HG03280 (cell line): Measurements from ENCODE around the gene CDK13.

Source experiments
- ATAC-seq: cut with Tn5 transposase; IDR thresholded peaks from one replicate; pipeline ENCODE4 v1.9.1; 2021; ENCODE audit warnings: mild to moderate bottlenecking, moderate library complexity; ENCODE audit not compliant: unreplicated experiment

CDK13 gene

DNA sequence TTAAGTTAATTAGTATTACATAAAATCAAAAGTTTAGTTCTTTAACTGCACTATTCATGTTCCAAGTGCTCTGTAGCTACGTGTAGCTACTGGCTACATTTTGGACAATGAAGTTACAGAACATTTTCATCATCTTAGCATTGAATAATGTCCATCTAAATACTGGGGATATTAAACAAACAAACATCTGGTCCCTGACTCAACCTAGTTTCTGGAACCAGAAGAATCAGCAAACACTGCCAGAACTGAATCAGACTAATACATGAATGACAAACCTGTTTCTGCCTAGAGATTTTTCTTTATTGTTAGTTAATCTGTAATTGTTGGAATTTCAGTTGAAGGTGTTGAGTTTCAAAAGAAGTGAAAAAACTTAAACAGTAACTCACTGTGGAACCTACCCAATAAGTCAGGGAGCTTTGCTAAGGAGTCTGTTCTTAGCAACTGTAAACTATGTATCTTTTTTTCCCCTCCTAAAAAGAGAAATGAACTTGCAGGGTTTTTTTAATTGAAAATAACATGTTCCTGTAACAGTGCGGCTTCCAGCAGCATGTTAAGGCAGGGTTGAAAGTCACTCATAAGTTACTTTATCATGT is 58.3 kb downstream of the CDK13 start:
- ATAC-seq: no peak

DNA sequence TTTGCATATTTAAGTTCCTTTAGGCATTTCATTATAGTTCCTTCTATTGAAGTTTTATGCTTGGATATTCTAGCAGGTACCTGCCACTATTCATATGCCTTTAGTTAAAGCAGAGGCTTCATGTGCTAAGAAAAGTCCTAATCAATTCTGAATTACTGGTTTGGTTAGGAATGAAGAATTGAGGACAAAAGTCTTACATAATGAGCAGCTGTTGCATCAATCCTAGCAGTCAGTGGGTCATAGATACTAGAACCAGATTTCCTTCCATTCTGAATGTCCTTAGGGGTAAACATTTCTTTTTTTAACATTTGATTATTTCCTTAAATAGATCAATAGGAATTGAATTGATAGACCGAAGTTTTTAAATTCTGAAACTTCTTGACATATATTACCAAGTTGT is 59.2 kb downstream of the CDK13 start:
- no peak for ATAC-seq

DNA sequence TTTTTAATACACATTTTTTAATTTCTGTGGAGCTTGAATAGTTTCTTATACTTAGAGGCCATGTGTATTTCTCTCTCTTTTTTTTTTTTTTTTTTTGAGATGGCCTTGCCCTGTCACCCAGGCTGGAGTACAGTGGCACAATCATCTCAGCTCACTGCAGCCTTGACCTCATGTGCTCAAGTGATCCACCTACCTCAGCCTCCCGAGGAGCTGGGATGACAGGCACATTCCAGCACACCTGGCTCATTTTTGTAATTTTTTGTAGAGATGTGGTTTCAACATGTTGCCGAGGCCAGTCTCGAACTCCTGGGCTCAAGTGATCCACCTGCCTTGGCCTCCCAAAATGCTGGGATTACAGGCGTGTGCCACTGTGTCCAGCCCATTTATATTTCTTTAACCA is 64.3 kb downstream of the CDK13 start:
- ATAC-seq: no peak

DNA sequence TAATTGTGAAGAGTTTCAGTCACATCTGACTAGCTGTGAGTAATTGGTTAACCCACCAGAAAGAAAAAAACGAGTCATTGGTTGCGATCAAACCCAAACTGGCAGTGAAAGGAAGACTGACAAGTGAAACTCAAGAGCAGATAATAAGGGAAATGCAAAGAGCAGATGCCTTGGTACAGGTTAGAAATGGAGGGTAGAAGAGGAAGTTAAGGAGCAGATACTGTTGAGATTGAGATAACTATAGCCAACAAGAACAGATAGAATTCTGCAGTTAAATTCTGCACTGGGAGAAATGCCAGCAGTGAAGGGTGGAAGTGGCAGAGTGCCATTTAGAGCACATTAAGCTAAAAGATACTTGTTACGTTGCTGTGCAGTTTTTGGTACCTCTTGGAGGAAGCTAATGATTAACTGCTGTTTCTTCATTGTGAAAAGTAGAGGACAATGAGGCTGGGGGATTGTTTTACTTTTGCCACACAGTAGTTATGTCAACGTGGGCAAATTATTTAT is 65.8 kb downstream of the CDK13 start:
- ATAC-seq: peak; percentile 67

DNA sequence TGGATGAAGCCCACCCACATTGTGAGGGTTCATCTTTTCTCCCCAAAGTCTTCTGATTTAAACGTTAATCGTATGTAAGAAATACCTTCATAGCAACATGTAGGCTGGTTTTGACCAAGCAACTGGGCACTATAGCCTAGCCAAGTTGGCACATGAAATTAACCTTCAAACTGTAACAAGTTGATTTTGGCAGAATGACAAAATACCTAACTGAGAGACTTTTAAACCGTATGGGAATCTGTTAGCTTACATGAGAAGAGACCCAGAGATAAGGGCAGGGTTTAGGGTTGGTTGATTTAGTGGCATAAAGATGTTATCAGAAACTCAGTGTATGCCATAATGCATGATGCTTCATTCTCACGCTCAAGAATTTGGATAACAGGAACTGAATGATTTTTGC is 69.5 kb downstream of the CDK13 start:
- ATAC-seq: no peak

DNA sequence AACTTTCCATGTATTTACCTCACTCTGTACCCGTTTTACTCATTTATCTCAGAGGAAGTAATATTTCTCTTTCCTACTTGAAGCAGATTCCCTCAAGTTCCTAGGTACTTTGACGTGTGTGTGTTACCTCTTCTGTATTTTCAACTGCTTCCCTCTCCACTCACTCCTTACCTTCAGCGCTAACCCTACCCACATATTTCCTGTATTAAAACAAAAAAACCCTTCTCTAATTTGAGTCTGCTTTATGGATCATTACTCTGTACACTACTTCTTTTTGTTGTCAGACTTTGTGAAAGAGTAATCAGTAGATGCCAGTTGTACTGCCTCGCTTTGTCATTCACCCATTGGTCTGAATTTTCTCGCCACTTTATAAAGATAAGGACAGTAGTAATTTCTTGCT is 74.0 kb downstream of the CDK13 start:
- no peak for ATAC-seq

DNA sequence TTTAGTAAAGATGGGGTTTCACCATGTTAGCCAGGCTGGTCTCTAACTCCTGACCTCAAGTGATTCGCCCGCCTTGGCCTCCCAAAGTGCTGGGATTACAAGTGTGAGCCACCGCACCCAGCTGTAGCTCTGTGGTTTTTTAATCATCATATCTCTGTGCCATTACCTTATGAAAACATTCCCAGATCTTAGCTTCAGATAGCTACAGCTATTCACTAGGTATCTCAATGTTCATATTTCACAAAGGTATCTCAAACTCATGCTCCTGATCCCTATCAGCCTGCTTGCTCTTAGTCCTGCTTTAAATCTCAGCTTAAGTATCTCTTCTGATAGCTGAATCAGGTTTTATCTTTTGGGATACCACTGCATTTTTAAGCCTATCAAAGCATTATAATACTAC is 74.8 kb downstream of the CDK13 start:
- no peak for ATAC-seq

DNA sequence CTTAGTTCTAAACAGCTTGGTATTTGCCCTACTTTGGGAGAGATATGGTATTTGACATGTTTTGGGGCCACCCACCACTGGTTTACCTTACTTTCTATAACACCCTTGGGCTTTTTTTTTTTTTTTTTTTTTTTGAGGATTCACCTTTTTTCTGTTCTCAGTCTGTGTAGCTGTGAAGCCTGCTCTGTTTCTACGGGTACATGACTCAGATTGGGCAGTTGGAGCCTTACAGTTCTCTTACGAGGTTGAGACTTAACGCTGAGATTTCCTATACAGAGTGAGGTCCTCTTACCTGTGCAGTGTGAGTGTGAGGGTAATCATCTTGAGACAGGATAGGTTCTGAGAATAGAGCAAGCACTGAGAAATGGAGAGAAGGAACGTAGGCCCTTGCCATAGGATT is 77.5 kb downstream of the CDK13 start:
- no peak for ATAC-seq

DNA sequence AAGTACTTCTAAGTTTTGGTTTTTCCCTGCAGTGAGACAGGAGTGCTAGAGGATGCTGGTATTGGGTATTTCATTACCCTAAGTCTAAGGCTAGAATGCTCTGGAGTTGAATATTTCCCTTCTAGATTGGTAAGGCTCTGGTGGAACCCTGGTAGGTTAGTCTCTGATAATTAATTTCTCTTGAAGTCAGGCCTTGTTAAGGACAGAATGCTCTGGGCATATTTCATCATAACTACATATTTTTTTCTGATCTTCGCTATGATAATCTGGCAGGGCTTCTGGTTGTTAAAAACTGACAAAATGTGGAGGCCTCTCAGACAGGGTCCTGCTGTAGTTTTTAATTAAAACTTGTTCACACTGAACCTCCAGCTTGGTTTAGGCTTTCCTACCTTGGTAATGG is 83.8 kb downstream of the CDK13 start:
- ATAC-seq: no peak

DNA sequence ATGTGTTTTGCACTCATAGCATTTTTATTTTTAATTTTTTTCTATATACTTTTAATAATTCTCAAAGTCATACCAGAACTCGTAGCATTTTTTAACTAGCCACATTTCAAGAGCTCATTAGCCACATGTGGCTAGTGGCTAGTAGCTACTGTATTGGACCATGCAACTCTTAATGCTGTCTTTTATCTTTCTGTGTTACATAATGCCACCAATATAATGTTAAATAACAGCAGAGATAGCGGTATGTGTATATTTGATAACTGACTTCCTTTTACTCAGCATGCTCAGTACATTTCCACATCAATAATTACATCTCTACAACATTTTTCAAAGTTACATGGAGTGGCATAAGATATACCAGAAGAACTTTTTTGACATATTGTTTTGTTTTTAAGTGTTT is 91.4 kb downstream of the CDK13 start:
- ATAC-seq: no peak

DNA sequence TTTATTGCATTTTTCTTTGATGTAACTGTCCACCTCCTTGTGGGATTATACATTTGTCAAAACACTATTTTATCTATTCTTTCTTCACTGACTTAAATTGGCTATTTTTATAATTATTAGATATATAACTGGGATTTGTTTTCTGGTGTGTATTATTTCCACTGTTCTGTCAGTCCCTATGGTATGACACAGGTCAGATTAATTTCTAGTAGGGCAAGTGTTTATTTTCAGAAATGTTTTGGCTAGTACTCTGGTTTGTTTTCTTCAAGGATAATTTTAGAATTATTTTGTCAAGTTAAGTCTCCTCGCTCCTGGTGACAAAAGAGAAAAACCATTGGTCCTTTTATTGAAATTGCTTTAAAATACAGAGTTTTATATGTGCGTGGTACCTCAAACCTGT is 93.1 kb downstream of the CDK13 start:
- no peak for ATAC-seq

DNA sequence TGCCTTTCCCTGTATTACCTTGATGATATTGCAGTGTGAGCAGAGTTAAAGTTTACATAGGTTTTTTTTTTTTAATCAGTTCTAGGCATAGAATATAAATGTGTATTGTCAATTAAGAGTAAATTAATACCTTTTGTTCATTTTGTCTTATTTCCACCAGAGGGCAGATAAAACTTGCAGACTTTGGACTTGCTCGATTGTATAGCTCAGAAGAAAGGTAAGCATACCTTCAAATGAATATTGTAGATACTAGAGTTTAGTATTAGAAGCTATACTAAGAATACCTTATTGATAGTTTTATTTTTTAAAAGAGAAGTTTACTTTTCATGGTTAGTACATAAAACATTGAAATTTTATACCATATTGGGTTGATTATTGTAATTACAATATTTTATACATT is 97.6 kb downstream of the CDK13 start:
- ATAC-seq: no peak

DNA sequence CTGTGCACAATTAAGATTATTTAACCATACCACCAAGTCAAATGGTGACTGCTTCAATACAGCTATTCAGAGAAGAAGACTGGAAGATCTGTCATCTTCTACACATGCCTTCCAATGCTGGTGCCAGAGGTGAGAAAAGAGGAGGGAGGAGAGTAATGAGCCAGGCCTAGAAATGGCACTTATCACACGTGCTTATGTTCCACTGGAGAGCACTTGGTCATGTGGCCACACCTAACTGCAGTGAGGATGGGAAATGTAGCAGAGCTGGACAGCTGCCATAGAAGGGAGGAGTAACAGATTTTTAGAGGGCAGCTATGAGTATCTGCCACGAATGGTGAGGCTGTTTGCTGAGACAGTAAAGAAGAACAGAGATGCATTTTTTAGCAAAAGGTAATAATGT is 107.2 kb downstream of the CDK13 start:
- no peak for ATAC-seq

DNA sequence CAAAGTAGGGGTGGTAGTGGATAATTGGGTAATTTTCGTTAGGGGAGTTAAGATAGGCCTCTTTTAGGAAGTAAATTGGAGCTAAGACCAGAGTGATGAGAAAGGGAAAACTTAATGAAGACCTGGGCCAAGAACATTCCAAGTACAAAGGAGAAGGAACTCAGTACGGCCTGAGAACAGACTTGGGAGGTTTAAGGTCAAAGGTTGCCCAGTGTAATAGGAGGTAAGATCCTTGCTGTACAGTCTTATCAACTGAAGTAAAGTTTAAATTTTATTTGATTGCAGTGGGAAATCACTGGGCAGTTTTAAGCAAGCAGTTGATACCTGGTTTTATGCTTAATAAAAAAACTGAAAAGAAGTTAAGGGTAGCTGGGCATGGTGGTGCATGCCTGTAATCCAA is 108.0 kb downstream of the CDK13 start:
- ATAC-seq: no peak

DNA sequence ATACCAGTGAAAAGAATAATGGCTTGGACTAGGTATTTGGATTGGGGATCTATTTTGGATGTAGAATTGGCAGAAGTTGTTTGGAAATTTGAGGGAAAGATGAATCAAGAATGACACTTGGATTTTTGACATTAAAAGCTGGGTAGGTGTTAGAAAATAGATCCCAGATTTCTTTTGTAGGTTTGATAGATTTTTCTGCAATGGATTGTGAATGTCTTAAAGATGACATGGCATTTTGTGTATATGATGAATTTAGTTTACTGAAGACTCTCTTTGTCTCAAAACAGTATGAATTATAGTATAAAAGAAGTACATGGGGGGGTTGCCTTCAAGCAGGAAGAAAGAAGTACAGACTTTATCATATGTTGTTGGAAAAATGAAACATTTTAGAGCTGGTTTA is 108.6 kb downstream of the CDK13 start:
- ATAC-seq: no peak

DNA sequence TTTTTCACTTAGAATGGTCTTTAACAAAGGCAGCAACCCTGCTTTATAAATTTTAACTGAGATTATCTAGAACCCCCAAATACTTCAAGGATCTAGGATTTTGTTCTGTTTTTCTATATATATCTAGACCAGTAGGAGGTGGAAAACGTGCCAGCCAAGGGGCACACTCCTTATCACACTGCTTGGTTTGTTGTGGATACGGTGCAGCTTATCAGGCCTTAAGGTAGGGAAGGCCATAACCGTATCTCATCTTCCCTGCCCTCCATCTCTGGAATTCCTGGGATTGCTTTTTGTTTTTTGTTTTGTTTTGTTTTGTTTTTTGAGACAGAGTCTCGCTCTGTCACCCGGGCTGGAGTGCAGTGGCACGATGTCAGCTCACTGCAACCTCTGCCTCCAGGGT is 109.0 kb downstream of the CDK13 start:
- ATAC-seq: no peak

DNA sequence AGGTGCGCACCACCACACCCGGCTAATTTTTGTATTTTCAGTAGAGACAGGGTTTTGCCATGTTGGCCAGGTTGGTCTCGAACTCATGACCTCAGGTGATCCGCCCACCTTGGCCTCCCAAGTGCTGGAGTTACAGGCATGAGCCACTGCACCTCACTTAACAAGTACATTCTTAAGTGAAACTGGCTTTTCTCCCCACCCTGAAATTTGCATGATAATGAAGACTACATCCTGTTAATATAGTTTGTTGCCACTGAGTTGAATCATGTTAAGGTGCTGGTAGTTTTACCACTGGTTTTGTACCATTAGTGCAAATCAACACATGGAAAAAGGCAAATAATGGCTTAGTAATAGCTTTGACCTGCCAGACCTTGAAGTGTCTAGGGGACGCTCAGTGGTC is 122.2 kb downstream of the CDK13 start:
- ATAC-seq: no peak

DNA sequence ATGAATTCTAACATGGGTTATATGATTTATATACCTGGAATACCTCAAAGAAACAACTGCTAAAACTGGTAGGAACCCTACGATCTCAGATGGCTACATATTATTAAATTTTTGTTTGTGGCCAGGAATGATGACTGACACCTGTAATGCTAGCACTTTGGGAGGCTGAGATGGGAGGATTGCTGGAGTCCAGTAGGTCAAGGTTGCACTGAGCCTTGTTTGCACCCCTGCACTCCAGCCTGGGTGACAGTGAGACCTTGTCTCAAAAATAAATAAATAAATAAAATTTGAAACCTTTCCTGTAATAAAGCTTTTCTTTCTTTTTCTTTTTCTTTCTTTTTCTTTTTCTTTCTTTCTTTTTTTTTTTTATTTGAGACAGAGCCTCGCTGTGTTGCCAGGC is 123.2 kb downstream of the CDK13 start:
- ATAC-seq: no peak

DNA sequence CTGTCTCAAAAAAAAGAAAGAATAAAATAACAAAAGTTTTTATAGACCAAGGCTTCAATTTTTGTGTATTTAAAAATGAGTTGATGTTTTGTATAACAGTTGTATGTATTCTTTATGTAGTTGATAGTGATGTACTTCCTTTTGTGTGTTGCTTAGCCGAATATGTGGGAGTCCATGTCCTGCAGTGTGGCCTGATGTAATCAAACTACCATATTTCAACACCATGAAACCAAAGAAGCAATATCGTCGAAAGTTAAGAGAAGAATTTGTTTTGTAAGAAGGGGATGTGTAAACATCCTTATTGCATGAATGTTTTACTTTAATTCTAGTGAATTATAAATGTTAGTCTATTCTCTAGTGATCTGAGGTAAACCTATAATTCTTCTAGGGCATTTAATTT is 127.8 kb downstream of the CDK13 start:
- ATAC-seq: no peak

DNA sequence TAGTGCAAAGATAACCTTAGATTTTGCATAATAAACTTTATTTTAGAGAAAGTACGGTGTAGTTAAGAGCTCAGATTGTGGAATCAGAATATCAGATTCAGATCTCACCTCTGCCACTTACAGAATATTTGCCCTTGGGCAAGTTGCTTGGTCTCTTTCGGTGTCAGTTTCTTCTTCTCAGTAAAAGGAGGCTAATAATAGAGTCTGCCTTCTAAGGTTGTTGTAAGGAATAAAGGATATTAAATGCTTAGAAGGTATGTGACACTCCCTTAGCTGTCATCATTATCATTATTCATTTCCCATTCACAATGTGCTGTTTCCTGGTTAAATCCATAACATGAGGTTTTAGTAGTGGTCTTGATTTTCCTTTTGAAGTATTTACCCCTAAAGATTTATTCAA is 142.1 kb downstream of the CDK13 start:
- no peak for ATAC-seq

DNA sequence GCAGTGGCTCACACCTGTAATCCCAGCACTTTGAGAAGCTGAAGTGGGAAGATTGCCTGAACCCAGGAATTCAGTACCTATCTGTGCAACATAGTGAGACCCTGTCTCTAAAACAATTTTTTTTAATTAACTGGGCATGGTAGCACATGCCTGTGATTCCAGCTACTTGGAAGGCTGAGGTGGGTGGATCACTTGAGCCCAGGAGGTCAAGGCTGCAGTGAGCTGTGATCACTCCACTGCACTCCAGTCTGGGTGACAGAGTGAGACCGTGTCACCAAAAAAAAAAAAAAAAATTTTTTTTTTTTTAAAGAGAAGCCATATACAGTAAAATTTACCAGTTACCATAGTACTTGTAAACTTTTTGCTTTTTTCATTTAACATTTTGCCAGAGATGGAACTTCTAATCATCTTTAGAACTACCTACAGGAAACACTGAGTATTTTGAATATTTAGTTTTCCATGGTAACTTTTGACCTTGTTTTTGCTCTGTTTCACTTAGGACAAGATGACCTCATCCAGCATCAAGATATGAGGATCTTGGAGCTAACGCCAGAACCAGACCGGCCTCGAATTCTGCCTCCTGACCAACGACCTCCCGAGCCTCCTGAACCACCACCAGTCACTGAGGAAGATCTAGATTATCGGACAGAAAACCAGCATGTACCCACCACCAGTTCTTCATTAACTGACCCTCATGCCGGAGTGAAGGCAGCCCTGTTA is 143.7 kb downstream of the CDK13 start:
- ATAC-seq: no peak

DNA sequence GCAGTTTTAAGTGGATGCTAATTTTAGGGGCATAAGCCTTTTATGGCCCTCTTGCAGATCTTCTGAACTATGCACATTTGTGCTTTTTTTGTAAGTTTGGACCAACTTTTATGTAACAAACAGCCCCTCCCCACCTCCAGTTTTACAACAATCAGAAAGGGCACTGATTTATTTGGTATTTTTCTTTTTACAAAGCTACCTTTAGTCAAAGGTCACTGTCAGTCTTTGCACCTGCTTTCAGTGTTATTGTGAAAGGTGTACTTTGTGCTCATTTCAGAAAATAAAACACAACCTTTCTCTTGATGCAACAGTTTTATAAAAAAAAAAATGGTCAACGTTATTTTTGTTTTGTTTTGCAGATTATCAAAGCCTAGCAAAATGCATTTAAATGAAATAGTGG is 145.2 kb downstream of the CDK13 start:
- no peak for ATAC-seq
